HepG2 (cell line): ENCODE data around the gene LCN1. TPM values are rescaled to one million over a fixed set of nuclear protein-coding genes. Genes with fewer than 3 reads are reported as not detected.

ENCODE experiments used
- ATAC-seq: fragments of 200-7000 bp; cut with Tn5 transposase; 3 replicates; pipeline ENCODE4 v1.9.1; 2020; ENCODE audit warnings: mild to moderate bottlenecking, moderate library complexity
- BruUV-seq: library from RNA; stranded (reverse); fragments of 400-500 nt; replicated peaks from 2 replicates; lab custom pipeline; 2021; lab: Mats Ljungman, UMichigan
- CTCF ChIA-PET: fragments of 300-600 bp; formaldehyde crosslinking; extraction: SDS; loops from one replicate; lab custom pipeline; 2021; ENCODE audit warnings: low total read pairs, inconsistent platforms, low intra/inter-chr PET ratio; lab: Yijun Ruan, JAX
- POLR2A ChIA-PET: fragments of 350-600 bp; sonication (Branson Sonifier 250); formaldehyde crosslinking; loops from one replicate; lab custom pipeline; 2020; ENCODE audit warnings: antibody characterized with exemption, inconsistent platforms; lab: Yijun Ruan, JAX
- DNase-seq: peaks from one replicate; pipeline ENCODE4 v3.0.0-alpha.2; 2015; ENCODE audit warnings: low spot score
- FAIRE-seq: peaks from 3 replicates; lab custom pipeline; 2011; peaks lifted over from hg19 to GRCh38; lab: Jason Lieb, UNC
- H2AFZ ChIP-seq: one replicate; pipeline ENCODE4 v1.6.1; 2011; ENCODE audit warnings: low read length, inconsistent platforms
- H3K27ac ChIP-seq: fragments of 300-600 bp; 3 replicates; pipeline ENCODE4 v1.8.0; 2011; ENCODE audit warnings: mixed run types, mild to moderate bottlenecking, mixed read lengths, low read length, inconsistent platforms; ENCODE audit not compliant: insufficient read depth; ENCODE audit errors: extremely low read length
- H3K27me3 ChIP-seq, 2 experiments: fragments of 200-600 bp in 1 of 2; 2 replicates in 1 of 2; 3 replicates in 1 of 2; pipeline versions ENCODE4 v1.6.0 to v1.8.0; 2011; ENCODE audit warnings: low read length in 2 of 2, mild to moderate bottlenecking in 2 of 2, moderate library complexity in 2 of 2, inconsistent platforms in 1 of 2; ENCODE audit not compliant: insufficient read depth in 2 of 2, control insufficient read depth in 1 of 2
- H3K36me3 ChIP-seq, 2 experiments: fragments of 200-600 bp in 1 of 2; replicated peaks in 1 of 2; 2 replicates in 1 of 2; 3 replicates in 1 of 2; pipeline versions ENCODE4 v1.5.1 to v1.8.0; 2011; ENCODE audit warnings: low read length in 2 of 2, inconsistent platforms in 1 of 2; ENCODE audit not compliant: insufficient read depth in 2 of 2, control insufficient read depth in 1 of 2
- H3K4me1 ChIP-seq: 2 replicates; pipeline ENCODE4 v1.5.1; 2012; ENCODE audit warnings: low read length, inconsistent platforms; ENCODE audit not compliant: insufficient read depth
- H3K4me2 ChIP-seq: 2 replicates; pipeline ENCODE4 v1.6.0; 2011; ENCODE audit warnings: low read depth, low read length, inconsistent platforms
- H3K4me3 ChIP-seq, 3 experiments: fragments of 200-600 bp in 1 of 3; sonication (generic), shearing (Covaris generic) in 1 of 3; replicated peaks in 1 of 3; 2 replicates each; pipeline ENCODE4 v1.5.1; 2011 to 2016; ENCODE audit warnings: low read length in 3 of 3, inconsistent platforms in 2 of 3, low read depth in 2 of 3, mild to moderate bottlenecking in 2 of 3, control low read depth in 1 of 3, mixed read lengths in 1 of 3; ENCODE audit not compliant: insufficient read depth in 1 of 3
- H3K79me2 ChIP-seq: one replicate; pipeline ENCODE4 v1.6.1; 2011; ENCODE audit warnings: low read length, inconsistent platforms; ENCODE audit not compliant: insufficient read depth
- H3K9ac ChIP-seq: 2 replicates; pipeline ENCODE4 v1.6.0; 2011; ENCODE audit warnings: mild to moderate bottlenecking, low read depth, low read length, inconsistent platforms; ENCODE audit not compliant: insufficient read depth
- H3K9me3 ChIP-seq: 2 replicates; pipeline ENCODE4 v1.5.1; 2012; ENCODE audit warnings: mild to moderate bottlenecking, low read length
- H4K20me1 ChIP-seq: 2 replicates; pipeline ENCODE4 v1.6.0; 2011; ENCODE audit warnings: inconsistent platforms, mild to moderate bottlenecking, low read length, moderate library complexity; ENCODE audit not compliant: insufficient read depth
- BCL6 ChIP-seq: IDR thresholded peaks from 2 replicates; pipeline ENCODE4 v1.6.1; 2016; ENCODE audit warnings: missing genetic modification reagents, missing compliant biosample characterization
- CHCHD3 ChIP-seq: sonication (generic); formaldehyde crosslinking; IDR thresholded peaks from 2 replicates; pipeline ENCODE4 v1.8.0; 2022; ENCODE audit warnings: mild to moderate bottlenecking, missing genetic modification reagents, moderate library complexity
- ELF4 ChIP-seq: sonication (generic); formaldehyde crosslinking; IDR thresholded peaks from 2 replicates; pipeline ENCODE4 v1.5.0; 2020; ENCODE audit warnings: missing genetic modification reagents, mild to moderate bottlenecking, moderate library complexity, borderline replicate concordance
- HOXD1 ChIP-seq: sonication (generic); formaldehyde crosslinking; IDR thresholded peaks from 2 replicates; pipeline ENCODE4 v1.5.0; 2020; ENCODE audit warnings: missing genetic modification reagents
- SAP130 ChIP-seq: IDR thresholded peaks from 2 replicates; pipeline ENCODE4 v1.6.1; 2016; ENCODE audit warnings: low read depth
- SMAD1 ChIP-seq: sonication (generic); formaldehyde crosslinking; IDR thresholded peaks from 2 replicates; pipeline ENCODE4 v1.4.0; 2020; ENCODE audit warnings: missing genetic modification reagents, low read depth, mild to moderate bottlenecking, borderline replicate concordance
- SOX13 ChIP-seq, 3 experiments: fragments of 450-650 bp in 1 of 3; sonication (generic) in 1 of 3; formaldehyde crosslinking in 1 of 3; IDR thresholded peaks in 2 of 3; conservative IDR thresholded peaks in 1 of 3; 2 replicates each; pipeline versions ENCODE4 v1.5.0 to v1.6.1; 2016 to 2020; ENCODE audit warnings: antibody characterized with exemption in 1 of 3, mild to moderate bottlenecking in 1 of 3, missing compliant biosample characterization in 1 of 3, missing genetic modification reagents in 1 of 3, moderate library complexity in 1 of 3
- ZBTB38 ChIP-seq: sonication (generic); formaldehyde crosslinking; IDR thresholded peaks from 2 replicates; pipeline ENCODE4 v1.5.1; 2020; ENCODE audit warnings: mild to moderate bottlenecking, missing genetic modification reagents
- ZNF280B ChIP-seq: sonication (generic); formaldehyde crosslinking; IDR thresholded peaks from 2 replicates; pipeline ENCODE4 v1.5.0; 2020; ENCODE audit warnings: missing genetic modification reagents, mild to moderate bottlenecking, borderline replicate concordance
- ZNF687 ChIP-seq: sonication (generic); formaldehyde crosslinking; IDR thresholded peaks from 2 replicates; pipeline ENCODE4 v1.5.1; 2020; ENCODE audit warnings: mild to moderate bottlenecking, missing genetic modification reagents, moderate library complexity
- ZNF777 ChIP-seq: sonication (generic); formaldehyde crosslinking; IDR thresholded peaks from 2 replicates; pipeline ENCODE4 v1.4.0; 2020; ENCODE audit warnings: missing genetic modification reagents
- WGBS: methylation state at CpG from one replicate; pipeline ENCODE4 v1.1.6; 2017; ENCODE audit warnings: low lambda C conversion rate; 5-methylcytosine and 5-hydroxymethylcytosine counted together
- in situ Hi-C: cut with HindIII; loops from 2 replicates; pipeline ENCODE4 v1.10.0; 2017; ENCODE audit warnings: low pct_unique_long_range_greater_than_20kb; ENCODE audit not compliant: extremely low pct_ligation_motif_present
- intact Hi-C: fragments of 100-400 bp; cut with micrococcal nuclease; formaldehyde crosslinking; loops from one replicate; pipeline ENCODE4 v1.10.0; 2022; ENCODE audit not compliant: unreplicated experiment
- polyA plus RNA-seq, 8 experiments: library from polyadenylated mRNA; depleted of rRNA in 3 of 8; stranded (reverse) in 7 of 8; unstranded in 1 of 8; fragments of >200 nt; fragmentation: Illumina TruSeq in 4 of 8; extraction: Trizol in 4 of 8; gene quantifications; 2 replicates each; pipeline versions ENCODE4 v1.2.1 to v1.2.3, GENCODE V29; 2011 to 2016; ENCODE audit warnings: low read depth in 4 of 8, missing spikeins in 1 of 8, mixed read lengths in 1 of 8; ENCODE audit not compliant: insufficient read depth in 1 of 8
- total RNA-seq, 5 experiments: library from RNA; depleted of rRNA; stranded (reverse); fragments of >200 nt; fragmentation: Illumina TruSeq; extraction: Trizol; gene quantifications; 2 replicates each; pipeline ENCODE4 v1.2.3, GENCODE V29; 2016; ENCODE audit warnings: low read depth in 1 of 5

Gene LCN1
- total and polyA plus RNA-seq, 2 of the 13 experiments (the other 11 are each of a cell fraction or from before 2014, with no cell fraction given), result not detected

GRCh38 chr9:135488527-135488926 lies 32.7 kb upstream of the LCN1 start:
- POLR2A ChIA-PET, result no interaction called here
- CTCF ChIA-PET, result no interaction called here
- intact Hi-C loops, result no loop called here
- FAIRE-seq (no peak), DNase-seq (no peak)
- H3K36me3 ChIP-seq, result peaks cover 15 to 30% of the 10 kb centered on the region in 2 experiments; a peak in 4 of 5 replicates
- in situ Hi-C loops, result no loop called here
- H3K9ac ChIP-seq, result no peak overlapping the region
- H3K9me3 ChIP-seq, result no peaks in the 10 kb centered on the region
- H3K4me1 ChIP-seq, result peaks cover 43% of the 10 kb centered on the region
- no peak overlapping the region for H3K4me3 ChIP-seq
- no peaks in the 10 kb centered on the region for H3K27me3 ChIP-seq
- no peak for TF ChIP-seq SOX13 (IDR thresholded peaks at IDR 0.05)
- TF ChIP-seq SOX13 (CRISPR knock-in tag; conservative IDR thresholded peaks at IDR 0.05 in 1 of 2, IDR thresholded peaks at IDR 0.05 in 1 of 2), result no peak
- TF ChIP-seq, all 625 proteins: peak for 0
- ATAC-seq, result no peak
- WGBS, result 97% methylated on average over 11 of the region's 17 CpGs
- Histone ChIP-seq H3K4me2 (no peak overlapping the region), H4K20me1 (no peaks in the 10 kb centered on the region), H3K27ac (no peak overlapping the region), H2AFZ (no peak overlapping the region), H3K79me2 (no peaks in the 10 kb centered on the region)
- BruUV-seq, result no TSS peak

GRCh38 chr9:135489188-135489906 lies 31.9 kb upstream of the LCN1 start:
- intact Hi-C loops, result no loop called here
- Histone ChIP-seq H3K4me2 (no peak overlapping the region), H3K36me3 (peaks cover 11 to 21% of the 10 kb centered on the region in 2 experiments; a peak in 4 of 5 replicates), H2AFZ (no peak overlapping the region), H3K4me1 (peaks cover 43% of the 10 kb centered on the region), H3K9ac (no peak overlapping the region), H3K27me3 (no peaks in the 10 kb centered on the region), H3K27ac (peak overlapping the region; percentile 40), H3K79me2 (no peaks in the 10 kb centered on the region), H3K9me3 (no peaks in the 10 kb centered on the region), H3K4me3 (no peak overlapping the region), H4K20me1 (no peaks in the 10 kb centered on the region)
- ChIA-PET CTCF (no interaction called here), POLR2A (no interaction called here)
- no TSS peak for BruUV-seq
- no peak for FAIRE-seq
- DNase-seq, result no peak
- ATAC-seq, result peak; percentile 15; the same call in 1 of the 3 replicates
- in situ Hi-C loops, result no loop called here
- WGBS, result 68% methylated on average over 10 of the region's 18 CpGs
- no peak for TF ChIP-seq SMAD1
- no peak for TF ChIP-seq CHCHD3 (CRISPR knock-in tag)
- peak; percentile 37; the same call in 1 of the 2 replicates for TF ChIP-seq ZBTB38 (CRISPR knock-in tag)
- TF ChIP-seq ZNF777 (CRISPR knock-in tag), result no peak
- TF ChIP-seq ZNF687, result peak; percentile 40
- TF ChIP-seq BCL6 (CRISPR knock-in tag), result no peak
- TF ChIP-seq ZNF280B (CRISPR knock-in tag), result 0 out of 2 replicates have a peak, but pooled peaks have one; percentile 54
- TF ChIP-seq SAP130 (CRISPR knock-in tag), result 0 out of 2 replicates have a peak, but pooled peaks have one; percentile 23
- TF ChIP-seq ELF4 (CRISPR knock-in tag), result no peak
- no peak for TF ChIP-seq HOXD1 (CRISPR knock-in tag)
